Stimulated activated CD8-positive, alpha-beta memory T cell treated with anti-CD3 and anti-CD28 coated beads, Interleukin-2, amount 100 ng/mL, for 1 hour (primary cell): ENCODE results near the gene ZC3HAV1.
"Not testable (repeated sequence)": the region's sequence is repeated elsewhere in the genome, so short reads cannot be mapped to it uniquely, and the experiment has no call there.

ENCODE experiments used
- DNase-seq, 2 donors: peaks; one replicate each; pipeline ENCODE4 v3.0.0-alpha.2; 2020; ENCODE audit warnings: low read depth in 2 of 2

ZC3HAV1 gene

DNA sequence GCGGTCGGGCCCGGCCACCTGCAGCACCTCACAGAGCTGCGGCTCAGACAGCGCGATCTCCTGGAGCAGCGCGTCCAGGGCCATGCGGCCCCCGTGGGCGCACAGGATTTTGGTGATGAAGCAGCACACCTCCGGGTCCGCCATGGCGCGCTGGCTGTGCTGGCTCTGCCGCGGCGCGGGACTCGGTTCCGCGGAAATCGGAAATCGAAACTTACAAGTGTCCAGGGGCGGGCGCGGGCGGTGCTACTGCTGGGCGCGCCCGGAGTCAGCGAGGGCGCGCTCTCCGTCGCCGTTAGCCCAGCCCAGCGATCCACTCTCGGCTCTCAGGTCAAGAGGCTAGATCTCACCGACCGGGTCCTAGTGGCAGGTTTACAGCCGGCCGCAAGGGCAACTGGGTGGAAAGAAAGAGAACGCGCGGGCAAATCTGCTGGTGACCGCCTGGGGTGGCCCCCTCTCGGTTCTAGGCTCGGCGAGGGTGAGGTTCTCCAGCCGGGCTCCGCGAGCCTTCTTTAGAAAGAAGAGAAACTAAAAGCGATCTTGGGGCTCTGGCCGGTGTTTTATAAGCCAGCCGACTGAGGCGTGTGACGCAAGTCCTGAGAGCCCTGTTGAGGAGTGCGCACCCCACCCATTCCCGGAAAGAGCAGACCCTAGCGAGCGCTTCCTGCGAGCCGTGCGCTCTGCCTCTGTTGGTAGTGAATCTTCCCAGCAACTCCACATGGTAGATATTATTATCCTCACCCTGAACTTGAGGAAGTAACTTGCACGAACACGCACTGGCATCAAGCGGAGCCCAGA lies at the start of gene ZC3HAV1:
Gene ZC3HAV1 (minus strand): TSS at position 533 of the 795 bp plus-strand sequence. CDS start 389 bp downstream, at position 144.
- DNase-seq = peak; percentile 75 to 82

DNA sequence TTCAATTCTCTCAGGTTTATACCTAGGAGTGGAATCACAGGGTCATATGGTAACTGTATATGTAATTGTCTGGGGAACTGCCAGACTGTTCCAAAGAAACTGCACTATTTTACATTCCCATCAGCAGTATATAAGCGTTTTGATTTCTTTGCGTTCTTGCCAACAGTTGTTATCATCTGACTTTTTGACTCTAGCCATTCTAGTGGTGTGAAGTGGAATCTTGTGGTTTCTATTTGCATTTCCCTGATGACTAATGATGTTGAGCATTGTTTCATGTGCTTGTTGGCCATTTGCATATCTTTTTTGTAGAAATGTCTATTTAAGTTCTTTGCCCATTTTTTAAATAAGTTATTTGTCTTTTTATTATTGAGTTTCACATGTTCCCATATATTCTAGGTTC lies 44.3 kb upstream of the ZC3HAV1 start:
- no peak for DNase-seq

DNA sequence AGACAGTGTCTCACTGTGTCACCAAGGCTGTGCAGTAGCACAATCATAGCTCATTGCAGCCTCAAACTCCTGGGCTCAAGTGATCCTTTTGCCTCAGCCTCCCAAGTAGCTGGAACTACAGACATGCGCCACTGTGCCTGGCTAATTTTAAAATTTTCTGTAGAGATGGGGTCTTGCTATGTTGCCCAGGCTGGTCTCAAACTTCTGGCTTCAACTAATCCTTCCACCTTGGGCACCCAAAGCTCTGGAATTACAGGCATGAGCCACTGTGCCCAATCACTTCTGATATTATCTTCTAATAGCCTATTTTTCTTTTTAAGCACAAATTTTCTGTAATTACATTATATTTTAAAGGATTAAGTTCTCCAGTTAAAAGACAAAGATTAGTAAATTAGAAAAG lies 42.6 kb upstream of the ZC3HAV1 start:
- DNase-seq = no peak

DNA sequence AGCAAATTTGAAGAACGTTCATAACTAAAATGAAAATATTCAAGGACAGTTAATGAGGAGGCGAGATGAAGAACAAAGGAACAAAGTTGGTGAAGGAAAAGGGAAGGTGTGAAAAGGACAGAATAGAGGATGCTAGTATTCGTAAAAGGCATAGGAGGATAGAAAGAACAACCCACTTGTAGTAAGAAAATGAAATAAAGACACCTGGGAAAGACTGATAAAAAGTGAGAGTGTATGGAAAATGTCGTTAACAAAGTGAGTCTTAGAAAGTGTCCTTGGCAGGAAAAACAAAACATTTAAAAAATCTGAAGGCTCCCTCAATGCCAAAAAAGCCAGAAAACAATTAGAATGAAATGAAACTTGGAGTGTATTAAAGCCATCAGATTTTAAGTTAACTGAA lies 29.6 kb upstream of the ZC3HAV1 start:
- DNase-seq = no peak

DNA sequence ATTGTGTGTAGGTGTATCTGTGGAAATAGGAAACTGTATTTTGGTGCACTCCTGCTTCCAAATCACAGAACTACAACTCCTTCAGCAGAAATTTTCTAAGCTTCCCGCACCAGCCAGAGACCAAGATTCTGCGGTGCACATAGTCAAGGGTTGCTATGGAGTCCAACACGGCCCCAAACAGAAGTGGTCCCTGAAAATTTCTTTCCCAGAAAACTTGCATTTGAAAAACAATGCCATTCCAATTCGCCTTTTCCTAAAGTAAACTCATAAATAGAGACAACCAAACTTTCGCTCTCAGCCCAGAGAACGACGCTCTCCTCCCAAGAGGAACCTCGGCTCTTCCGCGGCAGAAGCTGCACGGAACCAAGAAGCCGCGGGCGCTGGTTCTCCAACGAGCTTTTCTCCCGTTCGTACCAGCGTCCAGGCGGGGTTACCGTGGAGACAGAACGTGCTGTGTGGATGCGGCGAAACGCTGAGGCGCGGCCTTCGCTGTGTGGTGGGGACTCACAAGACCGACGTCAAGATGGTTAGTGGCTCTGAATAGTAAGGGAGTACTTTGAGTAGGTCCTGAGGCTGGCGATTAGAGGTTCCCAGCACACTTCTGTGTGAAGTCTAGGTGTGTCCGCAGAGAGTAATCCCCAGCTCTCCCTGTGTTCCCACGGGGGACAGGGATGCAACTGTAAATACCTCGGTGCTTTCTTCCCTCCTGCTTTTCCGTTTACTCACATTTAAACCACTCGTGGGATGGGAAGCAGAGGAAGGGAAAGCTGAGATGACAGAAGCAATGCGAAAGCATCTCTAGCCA lies 24.0 kb upstream of the ZC3HAV1 start:
- peak; percentile 78 to 79 for DNase-seq

DNA sequence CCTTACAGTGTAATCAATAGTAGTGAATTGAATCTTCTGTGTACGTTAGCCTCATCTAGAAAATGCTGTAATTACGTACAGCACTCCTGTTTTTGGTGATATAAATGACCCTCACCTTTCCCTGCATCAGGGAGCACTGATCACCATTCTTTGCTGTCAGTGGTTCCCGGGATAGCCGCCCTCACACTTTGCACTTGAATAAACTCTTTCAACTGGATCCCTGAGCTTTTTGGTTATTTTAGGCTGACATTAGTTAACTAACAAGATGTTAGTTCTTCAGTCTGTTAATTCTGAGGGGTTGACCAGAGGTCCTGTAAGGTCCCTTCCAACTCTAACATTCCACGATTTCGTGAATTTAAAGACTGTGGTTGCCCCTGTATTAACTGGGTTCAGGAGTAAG lies 23.4 kb upstream of the ZC3HAV1 start:
- DNase-seq = no peak

DNA sequence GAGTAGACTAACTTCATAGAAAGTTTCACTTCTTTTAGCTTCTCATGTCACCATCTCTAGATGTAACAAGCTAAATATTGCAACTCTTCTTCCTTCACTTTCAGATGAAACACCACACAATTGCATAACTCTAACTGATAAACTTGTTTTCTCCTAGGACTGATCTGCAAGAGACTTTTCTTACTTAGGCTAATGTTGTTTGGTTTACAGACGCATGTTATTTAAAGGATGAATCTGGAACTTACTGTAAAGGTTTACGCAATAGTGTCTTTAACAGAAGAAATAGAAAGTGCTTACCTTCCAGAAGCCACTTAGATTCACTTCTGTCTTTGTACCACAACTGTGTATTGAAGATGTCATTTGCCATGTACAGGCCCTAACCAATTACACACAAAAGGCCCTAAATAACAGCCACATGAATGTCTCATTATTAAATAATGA lies 22.1 kb upstream of the ZC3HAV1 start:
- DNase-seq = no peak

DNA sequence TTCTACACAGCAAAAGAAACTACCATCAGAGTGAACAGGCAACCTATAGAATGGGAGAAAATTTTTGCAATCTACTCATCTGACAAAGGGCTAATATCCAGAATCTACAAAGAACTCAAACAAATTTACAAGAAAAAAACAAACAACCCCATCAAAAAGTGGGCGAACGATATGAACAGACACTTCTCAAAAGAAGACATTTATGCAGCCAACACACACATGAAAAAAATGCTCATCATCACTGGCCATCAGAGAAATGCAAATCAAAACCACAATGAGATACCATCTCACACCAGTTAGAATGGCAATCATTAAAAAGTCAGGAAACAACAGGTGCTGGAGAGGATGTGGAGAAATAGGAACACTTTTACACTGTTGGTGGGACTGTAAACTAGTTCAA lies 20.3 kb upstream of the ZC3HAV1 start:
- not testable (repeated sequence) for DNase-seq

DNA sequence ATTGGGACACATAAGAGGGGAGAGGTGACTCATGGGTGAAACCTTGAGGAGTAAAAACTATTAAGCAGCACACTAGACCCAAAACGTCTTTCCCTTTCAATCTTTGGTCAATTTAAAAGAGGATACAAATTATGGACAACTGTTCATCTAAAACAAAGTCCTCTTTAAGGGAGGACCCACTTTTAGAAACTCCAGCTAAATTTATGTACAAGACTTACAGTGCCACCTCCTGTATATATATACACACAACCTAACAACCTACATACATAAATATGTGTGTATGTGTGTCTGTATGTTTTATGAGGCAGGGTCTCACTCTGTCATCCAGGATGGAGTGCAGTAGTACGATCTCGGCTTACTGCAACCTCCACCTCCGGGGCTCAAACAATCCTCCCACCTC lies 18.1 kb upstream of the ZC3HAV1 start:
- no peak for DNase-seq

DNA sequence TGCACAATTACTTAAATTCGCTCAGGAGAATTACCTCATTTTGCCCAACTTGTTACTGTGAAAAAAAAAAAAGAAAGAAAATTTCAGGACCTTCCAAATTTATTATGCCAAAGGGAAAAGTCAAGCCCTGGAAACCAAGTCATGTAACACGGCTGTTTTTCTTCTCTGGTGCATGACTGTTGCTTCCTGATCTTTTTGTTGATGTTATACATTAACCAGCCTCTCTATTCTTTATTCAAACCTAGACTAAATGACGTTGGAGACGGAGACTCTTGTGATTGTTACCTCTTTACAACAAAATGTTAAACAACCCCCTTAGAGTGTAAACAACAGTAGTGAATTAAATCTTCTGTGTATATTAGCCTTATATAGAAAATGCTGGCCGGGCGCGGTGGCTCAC lies 16.1 kb upstream of the ZC3HAV1 start:
- DNase-seq = no peak

DNA sequence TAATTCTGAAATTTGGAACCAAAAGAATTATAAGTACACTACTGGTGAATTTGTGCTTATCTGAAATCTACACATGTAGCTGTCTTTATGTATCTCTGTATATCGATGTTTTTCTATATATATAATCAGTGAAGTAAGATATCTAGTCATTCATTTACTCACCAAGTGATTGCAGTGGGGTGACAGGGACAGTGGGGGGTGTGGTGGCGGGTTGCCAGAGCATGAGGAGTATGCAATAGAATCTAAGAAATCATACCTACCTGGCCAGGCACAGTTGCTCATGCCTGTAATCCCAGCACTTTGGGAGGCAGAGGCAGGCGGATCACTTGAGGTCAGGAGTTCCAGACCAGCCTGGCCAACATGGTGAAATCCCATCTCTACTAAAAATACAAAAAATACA lies 15.5 kb upstream of the ZC3HAV1 start:
- not testable (repeated sequence) for DNase-seq

DNA sequence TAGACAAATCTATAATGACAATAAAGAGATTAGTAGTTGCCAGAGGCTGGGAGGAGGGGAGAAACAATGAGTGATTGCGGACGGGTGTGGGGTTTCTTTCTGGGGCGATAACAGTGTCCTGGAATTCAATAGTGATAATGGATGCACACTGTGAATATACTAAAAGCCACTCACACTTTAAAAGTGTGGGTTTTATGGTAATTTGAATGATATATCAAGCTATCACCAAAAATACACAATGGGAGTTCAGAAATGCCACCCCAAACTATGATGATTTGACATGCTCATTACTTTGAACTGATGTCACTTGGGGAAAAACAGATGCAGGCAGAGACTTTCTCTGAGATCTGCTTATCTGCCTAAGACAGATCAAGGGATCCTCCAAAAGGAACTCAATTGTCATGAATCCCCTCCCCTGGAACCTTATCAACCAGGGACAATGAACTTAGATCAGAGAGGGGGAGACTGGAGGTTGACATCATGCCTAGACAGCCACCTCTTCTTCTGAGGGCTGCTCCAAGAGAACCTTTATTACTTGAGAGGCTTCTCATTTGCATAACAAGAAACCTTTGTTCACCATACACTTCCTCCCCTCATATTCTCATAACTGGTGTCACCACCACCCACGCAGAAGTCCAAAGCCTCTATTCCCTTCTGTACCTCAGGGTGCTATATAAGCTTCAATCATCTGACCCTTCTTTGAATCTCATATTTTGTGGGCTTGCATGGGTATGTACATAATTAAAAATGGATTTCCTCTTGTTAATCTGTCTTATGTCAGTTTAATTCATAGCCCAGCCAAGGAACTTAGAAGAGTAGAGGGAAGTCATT lies 14.8 kb upstream of the ZC3HAV1 start:
- no peak for DNase-seq

DNA sequence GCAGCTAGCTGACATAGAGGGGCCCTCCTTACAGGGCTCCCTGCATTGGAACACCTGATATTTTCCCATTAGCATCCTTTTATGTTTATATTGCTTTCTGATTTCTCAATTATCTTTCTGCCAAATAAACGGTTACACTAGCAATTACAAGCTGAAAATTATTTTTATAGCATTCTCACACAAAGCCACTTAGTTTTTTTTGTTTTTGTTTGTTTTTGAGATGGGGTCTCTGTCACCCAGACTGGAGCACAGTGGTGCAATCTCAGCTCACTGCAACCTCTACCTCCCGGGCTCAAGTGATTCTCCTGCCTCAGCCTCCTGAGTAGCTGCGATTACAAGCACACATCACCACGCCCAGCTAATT lies 9.9 kb upstream of the ZC3HAV1 start:
- no peak for DNase-seq

DNA sequence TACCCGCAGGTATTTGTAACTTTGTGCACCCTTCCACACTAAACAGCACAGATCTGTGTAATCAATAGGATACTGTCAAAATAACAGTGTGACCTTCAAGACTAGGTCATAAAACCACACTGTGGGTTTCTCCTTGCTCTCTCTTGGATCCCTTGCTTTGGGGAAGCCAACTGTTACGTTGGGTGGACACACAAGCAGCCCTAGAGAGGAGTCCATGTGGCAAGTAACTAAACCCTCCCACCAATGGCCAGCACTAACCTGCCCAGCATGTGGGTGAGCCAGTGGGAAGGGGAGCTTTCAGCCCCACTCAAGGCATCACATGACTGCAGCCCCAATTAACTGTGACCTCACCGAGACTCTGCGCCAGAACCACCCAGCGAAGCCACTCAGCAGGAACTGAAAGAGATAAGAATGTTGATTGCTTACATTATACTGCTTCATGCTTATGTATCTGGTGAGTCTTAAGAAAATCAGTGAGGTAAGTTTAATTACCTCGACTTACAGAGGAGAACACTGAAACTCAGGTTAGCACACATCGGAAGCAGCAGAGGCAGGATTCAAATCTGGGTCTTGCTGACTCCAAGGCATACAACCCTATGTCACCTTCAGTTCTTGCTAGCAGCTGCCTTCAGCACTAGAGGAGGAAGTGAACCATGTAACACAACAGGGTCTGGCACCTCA lies 9.4 kb upstream of the ZC3HAV1 start:
- DNase-seq = no peak

DNA sequence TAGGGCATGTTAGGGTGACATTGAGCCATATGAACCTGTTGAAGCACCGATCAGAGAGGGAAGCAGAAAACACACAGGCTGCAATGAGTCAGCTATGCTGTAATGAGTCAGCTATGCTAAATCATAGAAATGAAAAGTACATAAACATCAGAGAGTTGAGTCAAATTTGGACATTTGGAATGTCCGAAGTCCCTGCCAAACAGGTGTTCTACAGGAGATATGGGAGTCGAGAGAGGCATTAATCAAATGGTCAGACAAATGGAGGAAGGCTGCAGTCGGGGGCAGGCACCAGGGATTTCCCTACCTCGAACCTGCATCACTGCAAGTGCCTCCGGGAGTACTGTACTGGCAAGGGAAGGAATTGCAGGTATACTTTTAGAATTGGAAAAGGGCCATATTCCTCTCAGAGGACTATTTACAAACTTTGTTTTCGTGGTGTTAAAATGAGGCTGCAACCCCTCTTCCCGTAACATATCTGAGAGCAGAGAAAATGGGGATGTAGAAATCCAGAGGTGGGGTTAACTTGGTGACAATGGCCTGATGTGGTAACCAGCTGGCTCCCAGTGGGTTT lies 8.8 kb upstream of the ZC3HAV1 start:
- DNase-seq = no peak

DNA sequence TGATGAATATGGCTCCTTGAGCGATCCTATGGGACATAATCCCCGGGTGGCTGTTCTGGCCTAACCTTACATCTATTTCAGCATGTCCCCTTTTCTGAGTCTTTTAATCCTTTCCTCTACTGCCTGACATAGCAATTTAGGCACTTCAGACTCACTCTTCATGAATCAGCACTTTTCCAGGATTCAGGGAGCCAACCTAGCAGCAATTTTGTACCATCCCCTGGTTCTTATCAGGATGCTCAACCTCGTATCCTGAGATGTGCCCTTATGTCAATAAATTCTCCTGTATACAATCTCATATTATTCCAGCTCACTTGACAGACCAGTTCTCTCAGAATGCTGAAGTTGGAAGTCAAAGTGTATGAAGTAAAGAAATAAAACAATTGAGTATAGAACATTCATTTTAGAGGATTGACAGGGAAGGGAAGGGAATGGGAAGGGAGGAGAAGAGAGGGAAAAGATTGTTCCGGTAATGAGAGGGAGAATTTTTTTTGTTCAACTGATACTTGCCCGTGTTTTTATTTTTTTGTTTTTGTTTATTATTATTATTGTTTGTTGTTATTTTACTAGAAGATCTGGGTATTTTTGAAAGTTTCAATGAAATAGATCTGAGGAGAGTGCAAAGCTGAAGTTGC lies 8.2 kb upstream of the ZC3HAV1 start:
- no peak for DNase-seq

DNA sequence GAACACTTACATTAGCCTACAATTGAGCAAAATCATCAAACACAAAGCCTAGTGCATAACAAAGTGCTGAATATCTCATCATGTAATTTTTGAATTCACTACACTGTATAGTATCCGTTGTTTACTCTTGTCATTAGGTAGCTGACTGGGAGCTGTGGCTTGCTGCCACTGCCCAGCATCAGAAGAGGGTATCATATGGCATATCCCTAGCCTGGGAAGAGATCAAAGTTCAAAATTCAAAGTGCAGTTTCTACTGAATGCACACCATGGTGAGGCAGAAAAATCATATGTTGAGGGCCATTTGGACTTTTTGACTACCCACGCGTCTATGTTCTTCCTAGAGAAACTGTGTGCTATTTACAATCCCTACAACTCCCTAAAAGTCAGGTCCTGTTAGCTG lies 7.5 kb upstream of the ZC3HAV1 start:
- DNase-seq = no peak

DNA sequence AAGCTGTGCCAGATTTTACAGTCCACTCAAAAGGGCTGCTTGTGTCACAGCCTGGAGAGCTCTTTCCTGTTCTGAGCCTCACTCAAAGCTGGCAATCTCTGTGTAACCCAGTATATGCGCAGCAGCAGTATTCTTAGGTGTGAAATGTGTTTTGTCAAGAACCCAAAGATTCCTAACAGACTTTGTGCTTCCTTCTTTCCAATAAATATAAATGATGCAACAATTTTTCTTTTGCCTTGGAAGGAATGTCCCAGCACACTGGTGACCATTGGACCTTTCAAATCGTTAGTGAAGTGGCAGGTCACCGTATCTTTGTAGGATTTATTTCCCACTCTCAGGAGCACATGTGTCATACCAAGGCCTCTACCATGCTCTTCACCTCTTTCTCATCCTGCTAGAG lies 5.6 kb upstream of the ZC3HAV1 start:
- no peak for DNase-seq

DNA sequence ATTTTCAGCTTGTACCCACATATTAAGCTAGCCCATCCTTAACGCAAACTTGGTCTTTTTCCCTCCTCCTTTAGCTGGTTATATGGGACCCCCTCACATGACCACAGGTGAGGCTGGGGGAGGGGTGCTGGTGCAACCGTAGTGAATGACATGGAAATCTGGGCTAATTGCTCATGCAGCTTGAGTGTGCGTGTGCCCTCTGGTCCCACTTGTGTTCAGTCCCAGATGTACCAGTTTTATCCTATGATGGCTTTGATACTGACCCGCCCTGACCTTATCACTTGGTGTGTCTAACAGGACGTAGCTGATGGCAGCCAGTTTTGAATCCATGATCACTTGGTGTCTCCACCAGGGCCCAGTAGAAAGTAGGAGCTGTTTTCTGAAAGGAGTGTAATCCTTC lies 5.1 kb upstream of the ZC3HAV1 start:
- no peak for DNase-seq

DNA sequence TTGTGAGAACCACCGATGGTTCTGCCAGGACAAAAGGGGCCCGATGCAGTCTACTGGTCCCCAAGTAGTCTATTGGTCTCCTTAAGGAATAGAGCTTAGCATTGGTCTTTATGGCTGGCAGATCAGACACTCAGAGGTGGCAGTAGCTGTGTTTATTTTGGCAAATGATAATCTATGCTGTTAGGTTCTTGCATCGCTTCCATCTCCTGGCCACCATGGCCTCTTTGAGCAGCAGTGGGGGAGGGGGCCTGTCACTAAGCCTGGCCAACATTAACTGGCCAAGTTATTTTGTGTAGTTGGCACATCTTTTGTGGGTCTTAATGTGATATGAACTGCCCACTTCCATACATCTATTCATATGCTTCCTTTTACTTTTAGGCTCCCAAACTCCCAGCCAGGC lies 4.5 kb upstream of the ZC3HAV1 start:
- no peak for DNase-seq

DNA sequence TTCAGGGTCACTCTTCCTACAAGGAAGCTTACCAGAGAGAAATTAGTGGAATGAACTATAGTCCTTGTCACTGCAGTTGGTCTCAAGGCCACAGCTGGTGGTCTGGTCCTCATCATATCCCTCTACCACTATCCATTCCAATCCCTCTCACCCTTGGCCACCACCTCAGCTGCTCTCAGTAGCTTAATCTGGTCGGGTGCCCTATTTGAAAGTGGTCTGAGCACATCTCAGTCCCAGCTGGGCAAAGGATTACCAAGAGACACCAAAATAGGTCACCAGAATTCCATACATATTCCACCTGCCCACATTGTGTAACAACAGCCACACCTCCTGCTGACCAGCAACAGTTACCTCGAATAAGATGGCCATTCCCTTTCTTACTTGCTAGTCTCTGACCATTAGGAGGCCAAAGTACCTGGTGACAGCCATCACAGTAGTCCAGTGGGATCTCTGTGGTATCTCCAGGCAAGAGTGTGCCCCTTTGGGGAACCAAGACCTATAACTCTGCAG lies 3.3 kb upstream of the ZC3HAV1 start:
- no peak for DNase-seq
